ENCODE results near the gene PCNX2. TPM values are rescaled to one million over a fixed set of nuclear protein-coding genes. Genes with fewer than 3 reads are reported as not detected.
A peak's percentile ranks its signal among the peaks of the same experiment; 100 is the strongest.

The PCNX2 gene
- total and polyA plus RNA-seq, 2 of the 8 experiments (the other 6 are each of a cell fraction or from before 2014, with no cell fraction given) = 46.1 to 57.6 TPM

DNA sequence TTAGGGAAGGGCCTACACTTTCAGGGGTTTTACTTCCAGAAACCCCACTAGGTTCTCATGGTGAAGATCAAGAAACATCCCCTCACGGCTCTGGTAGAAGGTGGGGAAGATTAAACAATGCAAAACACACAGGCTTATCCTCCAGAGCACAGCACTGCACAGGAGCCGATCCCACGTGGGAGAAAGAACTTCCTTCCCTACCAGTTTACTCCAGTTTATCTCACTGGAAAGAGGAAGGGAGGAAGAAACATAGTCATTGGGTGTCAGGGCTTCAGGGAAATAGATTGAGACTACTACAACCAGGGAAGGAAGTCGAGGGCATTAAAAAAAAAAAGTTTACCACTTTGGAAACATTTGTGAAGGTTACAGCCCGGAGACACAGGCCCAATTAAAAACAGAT is 180.7 kb downstream of the PCNX2 start:
- DNase-seq (ENCODE audit: low read depth in 1 of 2, low spot score in 2 of 2) (no peak), FAIRE-seq (no peak)
- Histone ChIP-seq H3K9ac (replicated peaks in 1 of 4; ENCODE audit: extremely low read depth in 1 of 4, low read depth in 3 of 4, low read length in 3 of 4) (no peak overlapping the region), H3K18ac (ENCODE audit: extremely low read depth, low read length) (peak overlapping the region; percentile 85), H3K4me2 (ENCODE audit: insufficient read depth in 1 of 2, low read depth in 2 of 2, low read length in 2 of 2) (no peak overlapping the region; a peak in 1 of 4 replicates), H2AK5ac (ENCODE audit: low read depth, low read length) (peak overlapping the region; percentile 91; the same call in 1 of the 2 replicates), H3K56ac (replicated peaks; ENCODE audit: insufficient read length, low read depth, low read length) (no peak overlapping the region), H2AFZ (ENCODE audit: low read length) (no peak overlapping the region), H2BK15ac (ENCODE audit: low read length) (no peak overlapping the region; the same call in 1 of the 2 replicates), H3K23me2 (ENCODE audit: low read depth, low read length) (0 out of 2 replicates have a peak, but pooled peaks cover 4% of the 10 kb centered on the region), H3K9me3 (ENCODE audit: insufficient read depth in 2 of 2, low read depth in 1 of 2, low read length in 1 of 2) (no peaks in the 10 kb centered on the region), H3K23ac (ENCODE audit: insufficient read length) (no peak overlapping the region), H4K8ac (ENCODE audit: extremely low read depth, insufficient read depth, low read length) (no peak overlapping the region), H2BK5ac (ENCODE audit: low read depth, low read length) (peak overlapping the region; percentile 98), H3K79me2 (ENCODE audit: control insufficient read depth in 1 of 2, insufficient read depth in 2 of 2, low read length in 2 of 2) (0 out of 4 replicates have a peak, but pooled peaks cover 0 to 2% of the 10 kb centered on the region in 2 experiments), H3K27ac (ENCODE audit: low read depth, low read length) (peak overlapping the region; percentile 64), H2BK20ac (ENCODE audit: low read length) (peak overlapping the region; percentile 72; the same call in 1 of the 2 replicates), H3K14ac (ENCODE audit: insufficient read length) (no peak overlapping the region), H4K5ac (ENCODE audit: insufficient read length, low read depth, low read length) (no peak overlapping the region), H3K4me3 (ENCODE audit: extremely low read depth in 1 of 4, insufficient read depth in 2 of 4, low read depth in 3 of 4, low read length in 4 of 4) (no peak overlapping the region), H4K20me1 (replicated peaks in 1 of 2; ENCODE audit: control insufficient read depth in 1 of 2, insufficient read depth in 2 of 2, low read length in 2 of 2) (no peaks in the 10 kb centered on the region), H3K27me3 (replicated peaks in 1 of 4; ENCODE audit: control insufficient read depth in 3 of 4, extremely low read depth in 1 of 4, insufficient read depth in 3 of 4, low read length in 3 of 4) (no peaks in the 10 kb centered on the region), H3K79me1 (ENCODE audit: low read depth, low read length) (no peaks in the 10 kb centered on the region), H4K91ac (replicated peaks; ENCODE audit: insufficient read length, low read length) (peak overlapping the region; percentile 8), H3K36me3 (ENCODE audit: control insufficient read depth in 2 of 4, insufficient read depth in 4 of 4, low read length in 3 of 4) (peaks cover 0 to 10% (median 2%) of the 10 kb centered on the region in 4 experiments; a peak in 4 of 8 replicates), H2BK12ac (ENCODE audit: low read depth, low read length) (peak overlapping the region; percentile 98), H3K4me1 (replicated peaks in 1 of 4; ENCODE audit: control insufficient read depth in 3 of 4, insufficient read depth in 4 of 4, low read length in 3 of 4) (peaks cover 8 to 28% (median 17%) of the 10 kb centered on the region in 4 experiments; a peak in 6 of 7 replicates), H3K4ac (replicated peaks; ENCODE audit: insufficient read length, low read depth, low read length) (no peak overlapping the region), H2BK120ac (replicated peaks; ENCODE audit: low read depth, low read length) (no peak overlapping the region)
- WGBS, 2 experiments (ENCODE audit: extremely low coverage in 1 of 2, insufficient coverage in 1 of 2, insufficient read length in 1 of 2, insufficient replicate concordance in 2 of 2, low coverage in 1 of 2, low lambda C conversion rate in 2 of 2, missing lambda C conversion rate in 1 of 2) = 78% methylated on average over 5 of the region's 5 CpGs; no CpG with 5 or more reads in 1 of the 2 experiments
- POLR2A ChIA-PET (ENCODE audit: partially characterized antibody) = no interaction called here
- CTCF ChIA-PET (ENCODE audit: partially characterized antibody) = no interaction called here
- TF ChIP-seq CHD2 (IDR thresholded peaks at IDR 0.05; ENCODE audit: low read length) (no peak), CTBP2 (IDR thresholded peaks at IDR 0.05; ENCODE audit: borderline replicate concordance, insufficient read depth, insufficient read length, low read length) (no peak), ASH2L (IDR thresholded peaks at IDR 0.05; ENCODE audit: low read length) (no peak), SP4 (IDR thresholded peaks at IDR 0.05; ENCODE audit: low read length) (no peak), TAF1 (IDR thresholded peaks at IDR 0.05; ENCODE audit: low read depth, low read length) (no peak), JUN (IDR thresholded peaks at IDR 0.05; ENCODE audit: low read depth, low read length) (no peak), GABPA (IDR thresholded peaks at IDR 0.05; ENCODE audit: borderline replicate concordance, insufficient read depth, low read length) (no peak), RAD21 (IDR thresholded peaks at IDR 0.05 in 1 of 2, conservative IDR thresholded peaks at IDR 0.05 in 1 of 2; ENCODE audit: low read depth in 2 of 2, low read length in 2 of 2) (no peak), CBX8 (IDR thresholded peaks at IDR 0.05; ENCODE audit: borderline replicate concordance, low read depth, low read length) (no peak), FOSL1 (IDR thresholded peaks at IDR 0.05; ENCODE audit: insufficient read depth, low read depth, low read length) (no peak), ZNF274 (IDR thresholded peaks at IDR 0.05; ENCODE audit: borderline replicate concordance, extremely low read depth, low read length) (no peak), TCF12 (IDR thresholded peaks at IDR 0.05; ENCODE audit: low read depth, low read length) (no peak), RFX5 (IDR thresholded peaks at IDR 0.05; ENCODE audit: borderline replicate concordance, low read depth, low read length) (no peak), CREB1 (IDR thresholded peaks at IDR 0.05) (no peak), NRF1 (IDR thresholded peaks at IDR 0.05; ENCODE audit: low read depth, low read length) (no peak)
